GM12872 (cell line): Measurements from ENCODE around the gene CST1.

ENCODE experiments used
- TF ChIP-seq, protein P1 (sequence below): IDR thresholded peaks from 3 replicates; pipeline ENCODE4 v1.5.1; 2011; ENCODE audit warnings: low read depth, mild to moderate bottlenecking, low read length, moderate library complexity; ENCODE audit not compliant: insufficient read depth

Gene CST1

DNA sequence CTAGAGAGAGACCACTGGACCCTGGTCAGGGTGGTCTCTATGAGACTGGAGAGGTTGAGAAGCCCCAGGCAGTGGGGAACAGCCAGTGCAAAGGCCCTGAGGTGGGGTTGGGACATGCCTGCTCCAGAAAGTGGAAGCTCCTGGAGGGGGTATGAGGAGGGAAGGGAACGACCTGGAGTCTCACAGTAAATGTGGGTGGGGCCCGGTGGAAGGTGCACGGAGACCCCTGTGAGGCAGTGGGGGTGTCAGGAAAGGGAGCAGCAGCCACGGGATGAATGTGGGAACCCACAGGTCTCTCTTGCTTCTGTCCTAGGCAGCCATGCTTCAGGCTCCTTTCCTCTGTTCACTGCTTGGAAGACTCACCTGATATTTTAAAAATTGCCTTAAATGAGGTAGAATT, 1.3 kb upstream of the CST1 start:
- TF ChIP-seq, protein P1, sequence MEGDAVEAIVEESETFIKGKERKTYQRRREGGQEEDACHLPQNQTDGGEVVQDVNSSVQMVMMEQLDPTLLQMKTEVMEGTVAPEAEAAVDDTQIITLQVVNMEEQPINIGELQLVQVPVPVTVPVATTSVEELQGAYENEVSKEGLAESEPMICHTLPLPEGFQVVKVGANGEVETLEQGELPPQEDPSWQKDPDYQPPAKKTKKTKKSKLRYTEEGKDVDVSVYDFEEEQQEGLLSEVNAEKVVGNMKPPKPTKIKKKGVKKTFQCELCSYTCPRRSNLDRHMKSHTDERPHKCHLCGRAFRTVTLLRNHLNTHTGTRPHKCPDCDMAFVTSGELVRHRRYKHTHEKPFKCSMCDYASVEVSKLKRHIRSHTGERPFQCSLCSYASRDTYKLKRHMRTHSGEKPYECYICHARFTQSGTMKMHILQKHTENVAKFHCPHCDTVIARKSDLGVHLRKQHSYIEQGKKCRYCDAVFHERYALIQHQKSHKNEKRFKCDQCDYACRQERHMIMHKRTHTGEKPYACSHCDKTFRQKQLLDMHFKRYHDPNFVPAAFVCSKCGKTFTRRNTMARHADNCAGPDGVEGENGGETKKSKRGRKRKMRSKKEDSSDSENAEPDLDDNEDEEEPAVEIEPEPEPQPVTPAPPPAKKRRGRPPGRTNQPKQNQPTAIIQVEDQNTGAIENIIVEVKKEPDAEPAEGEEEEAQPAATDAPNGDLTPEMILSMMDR: no peak

DNA sequence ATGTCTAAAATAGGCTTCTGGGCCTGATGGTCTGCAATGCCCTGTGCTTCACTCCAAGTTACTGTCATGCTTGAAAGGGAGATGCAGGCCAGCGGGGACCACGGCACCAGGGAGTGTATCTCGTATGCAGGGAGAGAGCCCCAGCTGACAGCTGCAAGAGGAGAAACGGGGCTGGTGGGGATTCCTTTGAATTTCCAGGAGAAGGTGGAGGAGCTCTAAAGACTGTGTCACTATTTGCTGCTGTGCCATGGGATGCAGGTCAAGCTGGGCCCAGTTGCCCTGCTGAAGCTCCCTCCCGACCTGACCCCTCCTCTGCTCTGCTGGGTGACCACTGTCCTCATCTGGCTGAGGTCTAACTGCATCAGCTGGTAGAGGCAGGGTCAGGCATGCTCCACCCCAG, 989 bp downstream of the CST1 start:
- TF ChIP-seq, protein P1: no peak

DNA sequence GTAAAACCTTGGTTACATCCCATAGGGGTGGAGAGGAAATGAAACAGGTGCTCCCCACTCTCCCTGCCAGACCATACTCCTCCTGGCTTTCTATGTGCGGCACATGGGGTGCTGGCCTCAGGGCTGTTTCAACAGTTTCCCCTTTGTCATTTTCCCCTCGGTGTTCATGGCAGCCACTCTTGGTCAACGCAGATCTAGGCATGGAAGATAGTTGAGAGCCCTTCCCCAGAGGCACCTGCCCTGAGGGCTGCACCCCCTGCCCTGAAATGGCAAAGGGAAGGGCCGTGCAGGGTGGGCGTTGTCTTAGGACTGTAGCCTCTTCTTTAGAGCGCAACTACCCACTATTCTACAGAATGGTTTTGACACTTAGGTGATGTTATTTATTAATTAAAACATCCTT, 4.4 kb downstream of the CST1 start:
- TF ChIP-seq, protein P1: no peak

DNA sequence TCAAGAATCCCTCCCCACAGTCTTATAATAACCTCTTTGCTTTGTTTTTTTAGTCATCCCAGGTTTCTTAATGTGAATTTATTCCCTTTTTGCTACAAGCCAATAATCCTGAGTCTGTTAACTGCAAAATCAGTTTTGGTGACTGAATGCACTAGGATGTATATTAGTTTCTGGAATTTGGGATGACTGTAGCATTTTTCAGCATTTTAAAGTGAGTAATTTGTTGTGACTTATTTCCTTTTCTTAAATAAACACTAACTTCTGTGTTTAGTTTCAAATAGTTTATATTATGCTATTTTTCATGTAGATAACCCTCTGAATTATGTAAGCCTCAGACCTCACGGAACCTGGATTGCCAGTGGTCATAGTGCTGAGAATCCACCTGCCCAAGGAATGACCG, 5.5 kb downstream of the CST1 start:
- TF ChIP-seq, protein P1: no peak

DNA sequence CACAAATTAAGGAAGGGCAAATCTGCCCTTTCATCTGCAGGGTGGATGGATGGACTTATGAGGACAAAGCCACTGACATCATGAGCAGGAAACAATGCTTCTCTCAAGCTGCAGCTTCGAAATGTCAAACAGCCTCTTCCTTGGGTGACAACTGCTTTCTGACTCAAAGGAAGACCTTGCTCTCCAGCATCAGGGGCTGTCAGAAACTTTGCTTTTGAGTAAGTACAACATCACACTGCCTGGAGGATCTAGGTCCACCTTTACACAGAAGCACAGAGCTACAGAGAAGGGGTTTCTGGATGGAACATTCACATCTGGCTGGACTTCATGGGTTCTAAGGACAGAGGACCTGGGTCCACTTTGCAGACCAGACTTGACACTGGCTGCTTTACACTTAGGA, 5.9 kb downstream of the CST1 start:
- TF ChIP-seq, protein P1: no peak

DNA sequence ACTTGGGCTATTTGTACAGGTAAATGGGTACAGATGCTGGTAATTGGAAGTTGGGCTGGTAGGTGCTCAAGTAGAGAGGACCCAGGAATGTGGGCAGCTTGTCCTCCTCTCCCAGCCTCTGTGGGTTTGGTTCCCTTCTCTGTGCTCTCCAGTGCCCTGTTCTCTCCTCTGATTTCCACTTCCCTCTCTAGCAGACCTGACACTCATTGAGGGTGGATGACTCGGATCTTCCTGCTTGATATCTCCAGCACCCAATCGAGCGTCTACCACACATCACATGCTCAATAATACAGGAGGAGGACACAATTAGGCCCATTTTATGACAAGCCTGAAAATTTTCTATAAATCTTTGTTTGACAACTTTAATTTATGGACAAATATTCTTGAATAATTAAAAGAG, 23.7 kb downstream of the CST1 start:
- TF ChIP-seq, protein P1: no peak

DNA sequence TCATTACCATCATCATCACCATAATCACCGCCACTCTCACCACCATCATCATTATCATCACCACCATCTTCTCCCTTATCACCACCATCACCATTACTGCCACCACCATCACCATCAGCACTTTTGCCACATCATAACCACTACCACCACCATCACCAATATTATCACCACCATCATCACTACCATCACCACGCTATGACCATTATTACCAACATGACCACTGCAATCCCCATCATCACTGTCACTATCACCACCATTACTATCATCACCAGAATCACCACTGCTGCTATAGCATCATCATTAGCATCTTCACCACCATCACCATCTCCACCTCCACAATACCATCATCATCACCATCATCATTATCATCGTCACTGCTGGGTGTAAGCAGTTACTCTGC, 25.6 kb downstream of the CST1 start:
- TF ChIP-seq, protein P1: no peak
